ENCODE data around the gene GJB5.

The GJB5 gene

DNA sequence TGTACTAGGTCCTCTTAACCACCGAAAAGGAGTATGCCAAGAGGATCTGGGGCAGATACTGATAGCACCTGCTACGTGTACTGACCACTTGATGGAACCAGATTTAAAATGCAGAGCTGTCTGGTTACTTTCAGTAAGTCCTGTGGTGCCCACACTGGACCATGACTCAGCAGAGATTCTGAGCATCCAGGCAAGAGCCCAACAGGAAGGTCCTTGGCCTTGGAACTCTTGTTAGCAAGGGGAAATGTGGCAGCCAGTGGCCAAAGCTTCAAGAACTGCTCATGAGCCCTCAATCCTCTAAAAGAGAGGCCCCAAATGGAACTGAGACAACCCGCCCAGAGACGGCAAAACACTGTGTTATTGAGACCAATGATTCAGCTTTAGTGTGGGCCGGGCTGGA lies 4.2 kb upstream of the GJB5 start:
- H3K4me2 ChIP-seq (ENCODE audit: low read length): no peak overlapping the region
- no peaks in the 10 kb centered on the region for H3F3A ChIP-seq (ENCODE audit: control insufficient read depth, insufficient read depth)
- no peak for TF ChIP-seq EZH2phosphoT487 (IDR thresholded peaks at IDR 0.05; ENCODE audit: borderline replicate concordance, low read length)
- TF ChIP-seq, protein P1, sequence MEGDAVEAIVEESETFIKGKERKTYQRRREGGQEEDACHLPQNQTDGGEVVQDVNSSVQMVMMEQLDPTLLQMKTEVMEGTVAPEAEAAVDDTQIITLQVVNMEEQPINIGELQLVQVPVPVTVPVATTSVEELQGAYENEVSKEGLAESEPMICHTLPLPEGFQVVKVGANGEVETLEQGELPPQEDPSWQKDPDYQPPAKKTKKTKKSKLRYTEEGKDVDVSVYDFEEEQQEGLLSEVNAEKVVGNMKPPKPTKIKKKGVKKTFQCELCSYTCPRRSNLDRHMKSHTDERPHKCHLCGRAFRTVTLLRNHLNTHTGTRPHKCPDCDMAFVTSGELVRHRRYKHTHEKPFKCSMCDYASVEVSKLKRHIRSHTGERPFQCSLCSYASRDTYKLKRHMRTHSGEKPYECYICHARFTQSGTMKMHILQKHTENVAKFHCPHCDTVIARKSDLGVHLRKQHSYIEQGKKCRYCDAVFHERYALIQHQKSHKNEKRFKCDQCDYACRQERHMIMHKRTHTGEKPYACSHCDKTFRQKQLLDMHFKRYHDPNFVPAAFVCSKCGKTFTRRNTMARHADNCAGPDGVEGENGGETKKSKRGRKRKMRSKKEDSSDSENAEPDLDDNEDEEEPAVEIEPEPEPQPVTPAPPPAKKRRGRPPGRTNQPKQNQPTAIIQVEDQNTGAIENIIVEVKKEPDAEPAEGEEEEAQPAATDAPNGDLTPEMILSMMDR (IDR thresholded peaks at IDR 0.05; ENCODE audit: low read depth, low read length, poor library complexity, severe bottlenecking): no peak
- H3K36me3 ChIP-seq (ENCODE audit: control insufficient read depth, low read length): no peaks in the 10 kb centered on the region
- no peaks in the 10 kb centered on the region for H3K9me3 ChIP-seq (ENCODE audit: control insufficient read depth, insufficient read depth, low read length)
- H3K4me1 ChIP-seq (ENCODE audit: control insufficient read depth, low read length): no peaks in the 10 kb centered on the region
- no peak overlapping the region for H3K4me3 ChIP-seq (ENCODE audit: low read length)
- no peak overlapping the region for H3K27ac ChIP-seq (ENCODE audit: low read depth, low read length)
- H3K27me3 ChIP-seq (ENCODE audit: control insufficient read depth, low read length): no peaks in the 10 kb centered on the region
- no peaks in the 10 kb centered on the region for H4K20me1 ChIP-seq (ENCODE audit: control insufficient read depth, insufficient read depth, low read depth, low read length)
- no peaks in the 10 kb centered on the region for H3K9me2 ChIP-seq (replicated peaks; ENCODE audit: control insufficient read depth, low read length)
- H3K79me2 ChIP-seq (ENCODE audit: control insufficient read depth, low read length): no peaks in the 10 kb centered on the region

GRCh38 chr1:34753163-34753562 lies 1.7 kb upstream of the GJB5 start:
- Histone ChIP-seq H3K4me1 (ENCODE audit: control insufficient read depth, low read length) (no peaks in the 10 kb centered on the region), H3K27me3 (ENCODE audit: control insufficient read depth, low read length) (no peaks in the 10 kb centered on the region), H3K27ac (ENCODE audit: low read depth, low read length) (no peak overlapping the region), H3K9me3 (ENCODE audit: control insufficient read depth, insufficient read depth, low read length) (no peaks in the 10 kb centered on the region), H3K36me3 (ENCODE audit: control insufficient read depth, low read length) (no peaks in the 10 kb centered on the region), H3K4me2 (ENCODE audit: low read length) (no peak overlapping the region), H3F3A (ENCODE audit: control insufficient read depth, insufficient read depth) (no peaks in the 10 kb centered on the region), H4K20me1 (ENCODE audit: control insufficient read depth, insufficient read depth, low read depth, low read length) (no peaks in the 10 kb centered on the region), H3K9me2 (replicated peaks; ENCODE audit: control insufficient read depth, low read length) (no peaks in the 10 kb centered on the region), H3K79me2 (ENCODE audit: control insufficient read depth, low read length) (no peaks in the 10 kb centered on the region), H3K4me3 (ENCODE audit: low read length) (no peak overlapping the region)
- TF ChIP-seq, protein P1 (IDR thresholded peaks at IDR 0.05; ENCODE audit: low read depth, low read length, poor library complexity, severe bottlenecking): no peak
- TF ChIP-seq EZH2phosphoT487 (IDR thresholded peaks at IDR 0.05; ENCODE audit: borderline replicate concordance, low read length): no peak

GRCh38 chr1:34755961-34756360 lies 1.1 kb downstream of the GJB5 start:
- Histone ChIP-seq H3K79me2 (ENCODE audit: control insufficient read depth, low read length) (no peaks in the 10 kb centered on the region), H3K27me3 (ENCODE audit: control insufficient read depth, low read length) (no peaks in the 10 kb centered on the region), H3F3A (ENCODE audit: control insufficient read depth, insufficient read depth) (no peaks in the 10 kb centered on the region), H3K4me3 (ENCODE audit: low read length) (no peak overlapping the region), H4K20me1 (ENCODE audit: control insufficient read depth, insufficient read depth, low read depth, low read length) (no peaks in the 10 kb centered on the region), H3K36me3 (ENCODE audit: control insufficient read depth, low read length) (no peaks in the 10 kb centered on the region), H3K4me2 (ENCODE audit: low read length) (no peak overlapping the region), H3K27ac (ENCODE audit: low read depth, low read length) (no peak overlapping the region), H3K4me1 (ENCODE audit: control insufficient read depth, low read length) (no peaks in the 10 kb centered on the region), H3K9me2 (replicated peaks; ENCODE audit: control insufficient read depth, low read length) (no peaks in the 10 kb centered on the region), H3K9me3 (ENCODE audit: control insufficient read depth, insufficient read depth, low read length) (no peaks in the 10 kb centered on the region)
- TF ChIP-seq, protein P1 (IDR thresholded peaks at IDR 0.05; ENCODE audit: low read depth, low read length, poor library complexity, severe bottlenecking): no peak

DNA sequence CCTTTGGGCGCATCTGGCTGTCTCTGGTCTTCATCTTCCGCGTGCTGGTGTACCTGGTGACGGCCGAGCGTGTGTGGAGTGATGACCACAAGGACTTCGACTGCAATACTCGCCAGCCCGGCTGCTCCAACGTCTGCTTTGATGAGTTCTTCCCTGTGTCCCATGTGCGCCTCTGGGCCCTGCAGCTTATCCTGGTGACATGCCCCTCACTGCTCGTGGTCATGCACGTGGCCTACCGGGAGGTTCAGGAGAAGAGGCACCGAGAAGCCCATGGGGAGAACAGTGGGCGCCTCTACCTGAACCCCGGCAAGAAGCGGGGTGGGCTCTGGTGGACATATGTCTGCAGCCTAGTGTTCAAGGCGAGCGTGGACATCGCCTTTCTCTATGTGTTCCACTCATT lies 2.5 kb downstream of the GJB5 start:
- no peaks in the 10 kb centered on the region for H4K20me1 ChIP-seq (ENCODE audit: control insufficient read depth, insufficient read depth, low read depth, low read length)
- H3K27me3 ChIP-seq (ENCODE audit: control insufficient read depth, low read length): no peaks in the 10 kb centered on the region
- no peaks in the 10 kb centered on the region for H3K79me2 ChIP-seq (ENCODE audit: control insufficient read depth, low read length)
- TF ChIP-seq EZH2phosphoT487 (IDR thresholded peaks at IDR 0.05; ENCODE audit: borderline replicate concordance, low read length): no peak
- TF ChIP-seq, protein P1 (IDR thresholded peaks at IDR 0.05; ENCODE audit: low read depth, low read length, poor library complexity, severe bottlenecking): no peak
- no peaks in the 10 kb centered on the region for H3K9me3 ChIP-seq (ENCODE audit: control insufficient read depth, insufficient read depth, low read length)
- no peaks in the 10 kb centered on the region for H3K9me2 ChIP-seq (replicated peaks; ENCODE audit: control insufficient read depth, low read length)
- H3K4me2 ChIP-seq (ENCODE audit: low read length): no peak overlapping the region
- H3F3A ChIP-seq (ENCODE audit: control insufficient read depth, insufficient read depth): no peaks in the 10 kb centered on the region
- H3K4me3 ChIP-seq (ENCODE audit: low read length): no peak overlapping the region
- no peaks in the 10 kb centered on the region for H3K4me1 ChIP-seq (ENCODE audit: control insufficient read depth, low read length)
- H3K36me3 ChIP-seq (ENCODE audit: control insufficient read depth, low read length): no peaks in the 10 kb centered on the region
- no peak overlapping the region for H3K27ac ChIP-seq (ENCODE audit: low read depth, low read length)
